Amniotic epithelial cell (primary cell): ENCODE measurements around the gene VCL.
"Not testable (repeated sequence)": the region's sequence is repeated elsewhere in the genome, so short reads cannot be mapped to it uniquely, and the experiment has no call there.

Experiments
- DNase-seq: peaks from one replicate; pipeline ENCODE4 v3.0.0-alpha.2; 2010; ENCODE audit warnings: low read depth

Gene VCL

DNA sequence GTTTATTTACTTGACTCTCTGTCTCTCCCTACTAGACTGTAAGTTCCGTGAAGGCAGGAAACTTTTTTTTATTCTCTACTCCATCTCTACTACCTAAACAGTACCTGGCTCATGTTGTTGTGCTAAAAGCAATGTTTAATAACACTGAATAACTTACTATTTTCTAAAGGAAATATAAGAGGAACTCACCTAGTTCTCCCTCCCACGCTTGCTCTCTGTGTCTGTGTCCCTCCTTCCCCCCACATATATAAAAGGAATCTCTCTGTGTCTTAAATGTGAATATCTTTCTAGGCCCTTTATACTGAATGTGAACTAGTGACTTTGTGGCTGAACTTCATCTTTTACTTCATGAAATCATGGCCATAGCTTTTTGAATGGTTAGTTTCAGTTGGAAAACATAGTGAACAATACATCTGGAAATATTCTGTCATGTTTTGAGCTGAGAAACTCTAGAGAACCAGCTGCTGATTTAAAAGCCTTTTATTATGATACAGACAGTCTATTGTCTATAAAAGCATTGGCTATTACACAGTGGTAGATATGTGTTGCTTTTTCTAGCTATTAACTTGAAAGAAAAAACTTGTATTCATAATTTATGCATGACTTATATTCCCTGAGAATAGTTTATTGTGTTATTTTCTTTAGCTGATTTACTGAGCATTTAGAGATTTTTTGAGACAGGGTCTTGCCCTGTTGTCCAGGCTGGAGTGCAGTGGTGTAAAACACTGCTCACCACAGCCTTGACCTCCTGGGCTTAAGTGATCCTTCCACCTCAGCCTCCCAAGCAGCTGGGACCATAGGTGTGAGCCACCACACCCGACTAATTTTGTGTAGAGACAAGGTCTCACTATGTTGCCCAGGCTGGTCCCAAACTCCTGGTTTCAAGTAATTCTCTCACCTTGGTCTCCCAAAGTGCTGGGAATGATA lies 42.5 kb downstream of the VCL start:
- DNase-seq, result no peak

DNA sequence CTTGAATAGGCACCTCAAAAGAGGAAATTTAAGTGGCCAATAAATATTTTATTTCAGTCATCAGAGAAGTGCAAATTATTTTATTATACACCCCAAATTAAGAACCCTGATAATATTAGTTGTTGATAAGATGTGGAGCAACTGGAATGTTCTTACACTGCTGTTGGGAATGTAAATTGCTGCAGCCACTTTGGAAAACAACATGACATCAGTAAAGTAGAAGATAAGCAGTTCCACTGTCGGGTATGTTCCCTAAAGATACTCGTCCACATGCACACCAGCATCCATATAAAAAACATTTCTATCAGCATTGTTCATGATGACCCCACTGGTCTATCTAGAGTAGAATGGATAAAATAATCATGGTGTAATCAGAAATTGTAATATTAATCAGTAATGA lies 46.5 kb downstream of the VCL start:
- peak; percentile 63 for DNase-seq

DNA sequence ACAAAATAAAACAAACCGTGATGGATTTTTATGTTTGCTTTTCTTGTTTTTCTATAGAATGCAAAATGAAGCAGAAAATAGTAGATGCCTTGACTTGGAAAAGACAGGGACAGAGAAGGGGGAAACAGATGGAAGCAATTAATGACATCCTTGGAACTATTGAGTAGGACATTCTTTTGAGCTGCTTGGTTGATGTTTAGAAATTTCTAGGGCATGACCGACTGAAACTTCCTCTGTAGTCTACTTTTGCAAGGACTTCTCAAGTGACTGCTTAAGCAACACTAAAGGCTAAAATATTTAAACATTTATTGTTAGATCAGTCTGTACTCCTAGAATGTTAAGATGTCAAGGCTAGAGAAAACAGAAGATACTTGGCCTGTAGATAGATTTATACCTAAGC lies 49.4 kb downstream of the VCL start:
- no peak for DNase-seq

DNA sequence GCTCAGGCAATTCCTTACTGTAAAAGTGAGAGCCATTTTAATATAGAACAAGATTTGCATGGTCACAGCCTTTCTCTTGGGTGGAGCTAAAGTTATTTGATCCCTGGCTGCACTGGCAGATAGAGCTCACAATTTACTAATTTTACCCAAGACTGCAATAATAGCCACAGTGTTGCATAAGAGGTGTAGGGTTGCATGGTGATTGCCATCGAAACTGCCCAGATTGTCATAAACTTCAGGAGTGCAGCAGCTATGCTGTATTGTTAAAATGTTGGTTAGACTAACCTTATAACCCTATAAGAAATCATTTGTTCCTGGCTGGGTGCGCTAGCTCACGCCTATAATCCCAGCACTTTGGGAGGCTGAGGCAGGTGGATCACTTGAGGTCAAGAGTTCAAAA lies 50.0 kb downstream of the VCL start:
- no peak for DNase-seq

DNA sequence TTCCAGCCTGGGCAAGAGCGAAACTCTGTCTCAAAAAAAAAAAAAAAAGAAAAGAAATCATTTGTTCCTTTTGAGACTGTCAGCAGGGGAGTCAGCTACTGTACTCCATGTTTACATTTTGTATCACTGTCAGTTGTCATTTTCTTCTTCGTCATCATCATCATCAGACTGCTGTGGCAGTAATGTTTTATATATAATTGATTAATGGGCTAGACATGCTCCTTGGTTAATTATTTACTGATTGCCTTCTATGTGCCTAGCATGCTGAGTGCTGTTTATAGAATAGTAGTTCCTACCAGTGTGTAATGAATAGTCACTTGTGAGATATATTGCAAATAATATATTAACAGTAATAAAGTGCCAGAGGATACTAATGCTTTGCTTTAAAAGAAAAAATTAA lies 50.5 kb downstream of the VCL start:
- no peak for DNase-seq

DNA sequence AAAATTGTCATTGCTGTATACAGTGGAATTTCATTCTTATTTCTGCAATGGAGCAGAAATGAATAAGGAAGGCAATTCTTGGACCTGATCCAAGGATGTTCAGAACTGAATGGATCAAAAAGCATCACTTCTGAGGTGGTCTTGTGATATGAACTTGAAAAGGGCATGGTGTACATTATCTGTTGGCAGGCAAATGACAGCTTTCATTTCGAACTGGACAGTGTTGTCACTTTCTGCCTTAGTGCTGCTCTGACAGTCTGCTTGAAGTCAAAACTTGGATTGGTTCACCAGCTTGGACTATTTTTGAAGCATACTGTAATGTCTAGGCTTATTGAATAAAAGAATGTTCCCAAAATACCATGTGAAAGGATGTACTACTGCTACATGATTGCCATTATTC lies 52.0 kb downstream of the VCL start:
- DNase-seq, result no peak

DNA sequence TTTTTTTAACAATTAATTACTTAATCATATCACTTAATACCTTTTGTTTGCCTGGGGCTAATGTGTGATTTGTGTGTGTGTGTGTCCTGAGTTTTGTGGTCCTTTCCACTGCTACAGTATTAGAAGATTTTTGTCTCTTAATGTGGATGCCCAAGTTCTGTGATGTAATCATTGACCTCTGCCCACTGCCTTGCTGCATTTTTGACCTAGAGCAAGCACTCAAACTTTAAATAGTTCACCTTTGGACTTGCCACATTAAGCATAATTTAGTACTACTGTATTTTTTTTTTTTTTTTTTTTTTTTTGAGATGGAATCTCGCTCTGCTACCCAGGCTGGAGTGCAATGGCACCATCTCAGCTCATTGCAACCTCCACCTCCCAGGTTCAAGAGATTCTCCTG lies 52.7 kb downstream of the VCL start:
- no peak for DNase-seq

DNA sequence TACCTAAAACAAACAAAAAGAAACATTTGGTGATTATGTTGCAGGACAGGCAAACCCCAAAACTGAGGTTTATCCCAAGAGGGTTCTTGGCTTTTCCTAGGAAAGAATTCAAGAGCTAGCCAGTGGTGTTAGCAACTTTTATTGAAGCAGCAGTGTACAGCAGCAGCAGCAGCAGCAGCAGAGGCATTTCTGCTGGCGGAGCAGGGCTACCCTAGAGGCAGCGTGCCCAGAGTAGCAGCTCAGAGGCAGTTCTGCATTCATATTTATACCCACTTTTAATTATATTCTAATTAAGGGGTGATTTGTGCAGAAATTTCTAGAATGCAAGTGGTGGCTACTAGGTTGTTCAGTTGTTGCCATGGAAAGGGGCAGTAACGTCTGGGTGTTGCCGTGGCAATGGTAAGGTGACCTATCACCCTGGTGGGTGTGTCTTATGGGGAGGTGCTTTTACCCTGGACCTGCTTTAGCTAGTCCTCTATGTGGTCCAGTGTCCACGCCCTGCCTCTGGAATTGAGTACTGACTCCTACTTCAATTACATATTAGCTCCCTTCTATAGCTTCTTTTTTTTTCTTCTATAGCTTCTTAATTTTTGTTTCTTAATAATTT lies 53.9 kb downstream of the VCL start:
- no peak for DNase-seq

DNA sequence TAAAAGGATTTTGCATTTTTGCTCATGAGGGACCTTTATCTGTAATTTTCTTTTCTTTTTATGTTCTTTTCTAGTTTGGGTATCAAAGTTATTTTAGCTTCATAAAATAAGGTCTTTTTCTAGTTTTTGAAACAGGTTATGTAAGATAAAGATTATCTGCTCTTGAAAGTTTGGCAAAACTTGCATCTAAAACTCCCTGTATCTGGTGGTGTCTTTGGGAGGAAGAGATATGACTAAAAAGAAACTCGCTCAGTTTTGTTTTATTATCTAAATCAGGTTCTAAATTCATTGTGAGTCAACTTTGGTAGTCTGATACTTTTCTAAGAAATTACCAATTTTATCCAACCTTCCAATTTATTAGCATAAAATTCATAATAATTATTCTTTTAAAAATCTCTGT lies 55.1 kb downstream of the VCL start:
- DNase-seq, result no peak

DNA sequence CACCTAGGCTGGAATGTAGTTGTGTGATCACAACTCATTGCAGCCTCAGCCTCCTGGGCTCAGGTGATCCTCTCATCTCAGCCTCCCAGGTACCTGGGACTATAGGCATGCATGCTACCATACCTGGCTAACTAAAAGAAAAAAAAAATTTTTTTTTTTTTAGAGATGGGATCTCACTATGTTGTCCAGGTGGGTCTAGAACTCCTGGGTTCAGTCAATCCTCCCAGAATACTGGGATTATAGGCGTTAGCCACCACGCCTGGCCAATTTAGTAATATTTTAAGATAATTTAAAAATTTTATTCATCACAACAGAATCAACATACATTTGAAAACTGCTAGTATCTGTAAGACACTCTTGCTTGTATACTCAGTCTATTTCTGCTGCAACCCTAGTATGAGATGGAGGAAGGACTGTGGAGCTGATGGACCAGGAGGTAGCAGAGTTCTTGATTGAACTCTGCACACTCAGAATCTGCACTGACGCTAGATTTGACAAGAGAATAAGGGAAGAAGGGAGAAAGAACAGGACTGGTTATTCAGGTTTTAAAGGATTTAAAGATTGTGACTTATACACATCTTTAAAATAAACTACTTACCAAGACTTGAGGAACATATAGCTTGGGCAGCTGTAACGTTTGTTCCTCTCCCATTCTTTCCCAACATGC lies 57.6 kb downstream of the VCL start:
- DNase-seq, result no peak

DNA sequence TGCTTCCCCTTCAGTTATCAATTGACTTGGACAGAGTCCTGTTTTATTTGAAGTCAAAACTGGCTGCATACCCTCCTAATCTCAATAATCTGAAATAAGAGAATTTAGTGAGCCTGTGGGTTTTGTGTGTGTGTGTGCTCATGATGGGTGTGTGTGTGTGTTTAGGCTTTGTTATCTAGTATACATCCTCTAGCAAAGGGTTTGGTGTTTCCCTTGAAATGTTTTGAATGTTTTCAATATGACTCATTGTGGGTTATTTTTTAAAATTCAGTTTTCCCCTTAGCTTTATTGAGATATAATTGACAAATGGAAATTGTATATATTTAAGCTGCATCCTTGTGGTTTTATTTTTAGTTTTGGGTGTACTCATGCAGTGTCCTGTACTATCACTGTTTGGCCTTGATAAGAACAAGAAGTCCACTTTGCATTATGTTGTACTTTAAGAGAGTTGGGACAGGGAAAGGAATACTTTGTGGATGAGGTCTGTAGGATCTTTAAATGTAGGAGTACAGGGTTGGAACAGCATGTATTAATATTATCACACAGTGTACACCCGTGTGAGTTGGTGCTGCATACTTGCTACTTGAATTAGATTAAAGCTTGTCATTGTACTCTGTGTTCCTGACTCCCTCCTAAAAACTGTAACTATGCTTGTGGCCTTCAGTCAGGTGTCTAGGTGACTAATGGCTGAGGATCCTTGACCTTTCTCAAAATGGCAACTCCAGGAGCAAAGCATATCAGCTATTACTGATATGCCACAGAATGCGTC lies 58.3 kb downstream of the VCL start:
- DNase-seq, result peak; percentile 83

DNA sequence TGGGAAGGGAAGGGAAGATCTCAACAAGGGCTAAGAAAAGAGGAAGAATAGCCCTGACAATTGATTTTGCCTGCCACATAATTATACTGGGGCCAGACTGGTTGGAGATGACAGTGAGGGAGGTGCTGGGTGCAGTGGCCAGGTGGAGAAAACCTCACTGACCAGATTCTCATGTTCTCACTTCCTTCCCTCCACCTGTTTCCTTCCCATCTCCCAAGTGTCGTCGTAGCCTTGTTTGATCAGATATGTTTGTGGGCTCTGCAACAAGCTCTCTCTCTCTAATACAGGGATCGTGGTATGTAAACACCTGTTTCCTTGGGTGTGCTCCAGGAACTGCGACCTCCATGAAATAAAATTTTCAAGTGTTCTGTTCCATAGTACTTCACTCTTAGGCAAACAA lies 60.2 kb downstream of the VCL start:
- DNase-seq, result no peak

DNA sequence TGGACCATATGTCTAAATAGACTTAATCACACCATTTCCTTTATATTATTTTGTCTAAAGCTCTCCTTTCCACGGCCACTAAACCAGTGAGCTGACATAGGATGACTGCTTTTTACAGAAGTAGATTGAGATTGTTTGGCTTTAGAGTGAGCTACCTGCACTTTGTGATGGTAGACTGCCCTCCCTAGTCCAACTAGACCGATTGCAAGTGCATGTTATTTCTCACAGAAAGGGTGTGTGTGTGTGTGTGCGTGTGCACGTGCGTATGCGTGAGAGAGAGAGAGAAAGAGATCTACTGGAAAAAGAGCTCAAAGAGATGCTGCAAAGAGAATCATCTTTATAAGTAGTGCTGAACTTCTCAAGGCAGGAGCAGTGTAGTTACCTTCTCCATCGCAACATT lies 60.7 kb downstream of the VCL start:
- DNase-seq, result peak; percentile 49

DNA sequence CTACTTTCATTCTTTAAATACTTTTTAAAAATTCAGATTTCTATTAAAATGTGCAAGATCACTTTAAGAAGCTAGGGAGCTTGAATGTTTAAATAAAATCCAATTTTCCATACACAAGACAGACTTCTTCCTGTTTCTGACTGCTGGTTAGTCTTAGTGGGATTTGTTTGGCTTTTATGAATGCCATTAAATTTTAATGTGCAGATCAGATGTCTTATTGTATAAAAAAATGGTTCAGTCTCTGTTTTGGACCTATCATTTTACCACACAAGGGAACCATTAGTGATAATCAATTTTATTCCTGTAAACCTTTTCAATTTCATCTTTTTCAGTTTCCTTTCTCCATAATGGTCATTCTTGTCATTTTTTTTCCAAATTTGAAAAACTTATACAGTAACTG lies 63.2 kb downstream of the VCL start:
- DNase-seq, result no peak

DNA sequence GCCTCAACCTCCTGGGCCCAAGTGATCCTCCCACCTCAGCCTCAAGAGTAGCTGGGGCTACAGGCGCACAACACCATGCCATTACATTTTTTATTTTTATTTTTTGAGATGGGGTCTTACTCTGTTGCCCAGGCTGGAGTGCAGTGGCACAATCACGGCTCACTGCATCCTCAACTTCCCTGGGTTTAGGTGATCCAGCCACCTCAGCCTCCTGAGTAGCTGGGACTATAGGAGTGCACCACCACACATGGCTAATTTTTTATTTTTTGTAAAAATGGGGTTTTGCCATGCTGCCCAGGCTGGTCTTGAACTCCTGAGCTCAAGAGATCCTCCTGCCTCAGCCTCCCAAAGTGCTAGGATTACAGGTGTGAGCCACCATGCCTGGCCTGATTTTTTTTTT lies 64.1 kb downstream of the VCL start:
- DNase-seq, result not testable (repeated sequence)

DNA sequence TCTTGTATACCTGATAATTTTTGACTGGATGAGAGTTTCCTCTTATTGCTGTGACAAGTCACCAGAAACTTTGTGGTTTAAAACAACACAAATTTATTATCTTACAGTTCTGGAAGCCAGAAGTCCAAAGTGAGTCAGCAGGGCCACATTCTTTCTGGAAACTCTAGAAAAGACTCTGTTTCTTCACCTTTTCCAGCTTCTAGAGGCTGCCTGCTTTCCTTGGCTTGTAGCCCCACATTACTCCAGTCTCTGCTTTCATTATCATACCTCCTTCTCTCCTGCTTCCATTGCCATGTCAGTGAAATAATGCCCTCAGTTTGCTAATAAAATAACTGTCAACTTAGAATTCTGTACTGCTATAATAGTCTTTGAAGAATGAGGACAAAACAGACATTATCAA lies 65.3 kb downstream of the VCL start:
- DNase-seq, result peak; percentile 48

DNA sequence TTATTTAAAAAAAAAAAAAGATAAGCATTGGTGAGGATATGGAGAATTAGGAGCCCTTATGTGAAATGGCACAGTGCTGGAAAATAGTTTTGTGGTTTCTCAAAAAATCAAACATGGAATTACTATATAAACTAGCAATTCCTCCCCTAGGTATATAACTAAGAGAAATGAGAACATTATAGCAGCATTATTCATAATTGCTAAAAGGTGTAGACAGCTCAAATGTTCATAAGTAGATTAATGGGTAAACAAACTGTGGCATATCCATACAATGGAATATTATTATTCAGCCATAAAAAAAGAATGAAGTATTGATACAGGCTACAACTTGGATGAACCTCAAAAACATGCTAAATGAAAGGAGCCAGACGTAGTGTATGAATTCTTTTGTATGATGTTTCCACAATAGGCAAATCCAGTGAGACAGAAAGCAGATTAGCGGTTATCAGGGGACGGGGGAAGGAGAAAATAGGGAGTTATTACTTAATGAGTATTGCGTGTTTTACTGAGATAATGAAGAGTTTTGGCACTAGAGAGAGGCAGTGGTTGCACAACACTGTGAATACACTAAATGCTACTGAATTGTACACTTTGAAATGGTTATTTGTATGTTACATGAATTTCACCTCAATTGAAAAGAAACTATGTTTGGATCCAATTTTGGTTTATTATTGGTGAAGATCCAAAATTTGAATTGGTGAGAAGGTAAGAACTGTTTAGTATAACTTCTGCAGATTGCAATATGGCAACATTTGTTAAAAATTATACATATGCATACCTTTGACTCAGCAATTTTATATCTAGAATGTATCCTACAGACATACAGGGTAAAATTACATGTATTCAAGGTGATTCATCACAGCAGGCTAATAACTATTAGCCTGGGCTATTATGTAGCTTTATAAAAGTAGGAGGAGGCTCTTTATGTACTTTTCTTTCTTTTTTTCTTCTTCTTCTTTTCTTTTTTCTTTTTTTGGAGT lies 69.7 kb downstream of the VCL start:
- DNase-seq, result peak; percentile 96

DNA sequence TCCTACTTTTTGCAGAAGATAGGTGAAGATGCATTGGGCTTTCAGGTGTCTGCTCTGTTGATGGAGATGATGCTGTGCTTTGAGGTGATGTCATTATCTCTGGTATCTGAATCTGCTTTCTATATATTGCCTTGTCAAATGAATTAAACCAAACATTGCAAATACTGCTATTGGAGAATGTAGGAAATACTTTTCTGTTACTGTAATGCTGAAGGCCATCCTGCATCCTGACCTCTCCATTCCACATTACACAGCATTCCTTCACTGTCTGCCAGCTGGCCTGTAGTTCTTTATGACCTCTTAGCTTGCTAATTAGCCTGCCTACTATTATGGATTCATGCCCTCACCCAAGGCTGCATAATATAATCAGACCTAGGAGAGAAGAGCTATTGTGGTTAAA lies 73.2 kb downstream of the VCL start:
- peak; percentile 83 for DNase-seq

DNA sequence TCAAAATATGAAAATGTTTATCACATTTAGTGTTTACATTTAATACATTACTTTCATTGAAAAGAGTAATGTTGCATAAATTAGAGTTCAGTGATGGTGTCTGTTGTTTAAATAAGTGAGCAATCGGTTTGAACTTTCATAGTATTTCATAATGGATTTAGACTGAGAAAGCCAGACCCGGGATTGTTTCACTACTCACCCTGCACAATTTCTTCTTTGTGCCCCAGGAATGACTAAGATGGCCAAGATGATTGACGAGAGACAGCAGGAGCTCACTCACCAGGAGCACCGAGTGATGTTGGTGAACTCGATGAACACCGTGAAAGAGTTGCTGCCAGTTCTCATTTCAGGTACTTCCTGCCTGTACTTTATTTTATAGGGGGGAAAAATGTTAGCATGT lies 74.6 kb downstream of the VCL start:
- peak; percentile 85 for DNase-seq

DNA sequence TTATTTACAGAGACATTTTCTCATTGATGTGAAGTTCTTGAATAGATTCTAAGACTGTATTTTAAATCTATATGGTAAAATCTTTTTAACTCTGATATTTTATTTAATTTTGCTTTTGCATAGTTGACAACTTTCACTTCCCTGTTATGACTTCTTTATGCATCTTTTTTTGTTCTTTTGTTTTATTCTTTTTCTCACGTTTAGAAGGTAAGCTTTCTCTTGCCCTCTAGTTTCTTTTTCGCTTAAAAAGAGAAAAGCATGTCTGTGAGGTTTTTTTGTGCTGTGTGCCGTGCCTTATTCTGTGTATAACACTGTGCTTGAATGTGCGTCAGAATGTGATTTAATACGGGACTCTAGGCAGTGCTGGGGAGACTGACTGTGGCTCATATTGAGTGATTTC lies 78.0 kb downstream of the VCL start:
- no peak for DNase-seq

DNA sequence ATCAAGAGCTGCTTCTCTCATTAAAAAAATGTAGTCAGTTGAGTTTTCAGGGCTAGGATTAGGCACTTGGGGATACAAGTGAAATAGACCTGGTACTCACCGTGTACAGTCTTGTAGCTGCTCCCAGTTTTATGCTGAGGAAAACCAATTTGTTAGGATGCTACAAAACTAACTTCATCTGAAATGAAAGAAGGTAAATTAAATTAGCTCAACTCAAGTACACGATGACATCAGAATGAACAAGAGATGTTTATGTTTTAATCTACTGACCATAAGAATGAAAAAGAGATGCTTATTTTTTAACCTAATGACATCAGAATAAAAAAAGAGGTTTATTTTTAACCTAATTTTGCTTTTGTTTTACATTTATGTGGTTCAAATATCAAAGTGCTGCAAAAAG lies 79.0 kb downstream of the VCL start:
- DNase-seq, result no peak
